ENCODE results near the gene ALDH5A1.

DNA sequence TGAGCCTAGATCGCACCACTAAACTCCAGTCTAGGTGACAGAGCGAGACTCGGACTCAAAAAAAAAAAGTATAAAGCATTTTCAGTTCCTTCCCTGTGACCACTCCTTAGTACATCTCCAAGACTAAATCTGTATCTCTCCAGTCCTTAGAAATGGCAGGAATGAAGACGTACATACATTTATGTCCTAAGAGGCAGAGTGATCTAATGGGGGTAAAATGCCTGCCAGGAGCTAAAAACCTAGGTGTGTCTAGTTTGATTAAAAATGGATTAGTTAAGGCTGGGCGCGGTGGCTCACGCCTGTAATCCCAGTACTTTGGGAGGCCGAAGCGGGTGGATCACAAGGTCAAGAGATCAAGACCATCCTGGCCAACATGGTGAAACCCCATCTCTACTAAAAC, 70.4 kb downstream of the ALDH5A1 start:
- TF ChIP-seq ZNF274 (IDR thresholded peaks at IDR 0.05; ENCODE audit: low read depth, low read length) (no peak), SUZ12 (IDR thresholded peaks at IDR 0.05; ENCODE audit: extremely low read depth, insufficient read depth, insufficient read length) (no peak), YY1 (IDR thresholded peaks at IDR 0.05; ENCODE audit: insufficient read depth, insufficient read length) (no peak)

Data from NT2/D1 (cell line).